Neural cell (in vitro differentiated cells): ENCODE measurements around the gene CAMK2A. TPM values are rescaled to one million over a fixed set of nuclear protein-coding genes. Genes with fewer than 3 reads are reported as not detected.

Source experiments
- H2AFZ ChIP-seq: fragments of 200-600, 300-800 bp; sonication (generic), shearing (Covaris generic); 2 replicates; pipeline ENCODE4 v1.6.0; 2014; ENCODE audit warnings: low read depth, mild to moderate bottlenecking, antibody characterized with exemption, low read length, moderate library complexity
- H3F3A ChIP-seq: fragments of 200-600 bp; shearing (Covaris generic); 2 replicates; pipeline ENCODE4 v1.6.1; 2016; ENCODE audit warnings: mild to moderate bottlenecking, moderate library complexity, mixed read lengths, antibody characterized with exemption, low read length; ENCODE audit not compliant: insufficient read depth, poor library complexity, severe bottlenecking
- H3K27ac ChIP-seq: fragments of 200-600, 300-800 bp; sonication (generic), shearing (Covaris generic); 2 replicates; pipeline ENCODE4 v1.5.1; 2014; ENCODE audit warnings: mild to moderate bottlenecking, low read length, moderate library complexity
- H3K27me3 ChIP-seq: fragments of 300-800, 200-600 bp; sonication (generic), shearing (Covaris generic); 2 replicates; pipeline ENCODE4 v1.6.0; 2014; ENCODE audit warnings: mild to moderate bottlenecking, low read depth, low read length, moderate library complexity; ENCODE audit not compliant: insufficient read depth
- H3K36me3 ChIP-seq: fragments of 300-800, 200-600 bp; sonication (generic), shearing (Covaris generic); 2 replicates; pipeline ENCODE4 v1.5.1; 2014; ENCODE audit warnings: mild to moderate bottlenecking, antibody characterized with exemption, low read length, moderate library complexity; ENCODE audit not compliant: insufficient read depth
- H3K4me2 ChIP-seq: fragments of 300-800, 200-600 bp; sonication (generic), shearing (Covaris generic); 2 replicates; pipeline ENCODE4 v1.6.0; 2014; ENCODE audit warnings: mild to moderate bottlenecking, low read length
- H3K4me3 ChIP-seq: fragments of 300-800, 200-600 bp; sonication (generic), shearing (Covaris generic); 2 replicates; pipeline ENCODE4 v1.5.1; 2014; ENCODE audit warnings: mild to moderate bottlenecking, low read length, moderate library complexity
- H3K79me2 ChIP-seq: fragments of 200-600 bp; shearing (Covaris generic); replicated peaks from 2 replicates; pipeline ENCODE4 v1.6.0; 2014; ENCODE audit warnings: mild to moderate bottlenecking, low read length, moderate library complexity; ENCODE audit not compliant: insufficient read depth
- H3K9ac ChIP-seq: fragments of 300-800, 200-600 bp; sonication (generic), shearing (Covaris generic); 2 replicates; pipeline ENCODE4 v1.6.1; 2016; ENCODE audit warnings: mild to moderate bottlenecking, low read length, mixed read lengths
- H3K9me2 ChIP-seq: fragments of 200-600 bp; shearing (Covaris generic); 2 replicates; pipeline ENCODE4 v1.6.1; 2016; ENCODE audit warnings: mild to moderate bottlenecking, low read length, mixed read lengths; ENCODE audit not compliant: insufficient read depth
- H3K9me3 ChIP-seq: fragments of 200-600, 300-800 bp; sonication (generic), shearing (Covaris generic); 2 replicates; pipeline ENCODE4 v1.6.1; 2016; ENCODE audit warnings: mild to moderate bottlenecking, mixed run types, low read length, moderate library complexity, mixed read lengths
- H4K20me1 ChIP-seq: fragments of 200-600 bp; shearing (Covaris generic); 2 replicates; pipeline ENCODE4 v1.6.1; 2016; ENCODE audit warnings: mild to moderate bottlenecking, mixed run types; ENCODE audit not compliant: insufficient read depth
- CTCF ChIP-seq: fragments of 450-650 bp; IDR thresholded peaks from 2 replicates; pipeline ENCODE4 v1.5.1; 2014; ENCODE audit warnings: antibody characterized with exemption, mild to moderate bottlenecking, moderate library complexity; ENCODE audit not compliant: poor library complexity, severe bottlenecking
- EP300 ChIP-seq: fragments of 450-650 bp; conservative IDR thresholded peaks from 2 replicates; pipeline ENCODE4 v1.6.1; 2014; ENCODE audit warnings: antibody characterized with exemption, mild to moderate bottlenecking, moderate library complexity; ENCODE audit not compliant: poor library complexity, severe bottlenecking
- EZH2 ChIP-seq: fragments of 200-600, 300-800 bp; shearing (Covaris generic), sonication (generic); IDR thresholded peaks from 2 replicates; pipeline ENCODE4 v1.6.1; 2014; ENCODE audit warnings: antibody characterized with exemption, low read length, borderline replicate concordance, mild to moderate bottlenecking; ENCODE audit not compliant: insufficient read depth, poor library complexity, severe bottlenecking
- MXI1 ChIP-seq: fragments of 450-650 bp; conservative IDR thresholded peaks from 2 replicates; pipeline ENCODE4 v1.6.1; 2014; ENCODE audit warnings: antibody characterized with exemption, mild to moderate bottlenecking; ENCODE audit not compliant: poor library complexity, severe bottlenecking
- POLR2AphosphoS5 ChIP-seq: IDR thresholded peaks from 2 replicates; pipeline ENCODE4 v1.6.1; 2012
- RAD21 ChIP-seq: fragments of 450-650 bp; conservative IDR thresholded peaks from 2 replicates; pipeline ENCODE4 v1.6.1; 2014; ENCODE audit warnings: antibody characterized with exemption, mild to moderate bottlenecking, moderate library complexity
- REST ChIP-seq: IDR thresholded peaks from 2 replicates; pipeline ENCODE4 v1.6.1; 2012; ENCODE audit warnings: borderline replicate concordance
- SMC3 ChIP-seq: fragments of 450-650 bp; conservative IDR thresholded peaks from 2 replicates; pipeline ENCODE4 v1.6.1; 2014; ENCODE audit warnings: antibody characterized with exemption, mild to moderate bottlenecking, moderate library complexity; ENCODE audit not compliant: poor library complexity
- TAF1 ChIP-seq: IDR thresholded peaks from 2 replicates; pipeline ENCODE4 v1.6.1; 2012; ENCODE audit warnings: low read depth
- polyA plus RNA-seq: library from polyadenylated mRNA; depleted of rRNA; stranded (reverse); fragments of >200 nt; gene quantifications from 2 replicates; pipeline ENCODE4 v1.2.3, GENCODE V29; 2014

CAMK2A gene
- polyA plus RNA-seq, 1 donor from 2014 or later = 61.7 TPM

GRCh38 chr5:150305095-150305494, 15.5 kb upstream of the CAMK2A start:
- no peak overlapping the region for H3K27ac ChIP-seq
- no peaks in the 10 kb centered on the region for H4K20me1 ChIP-seq
- no peak overlapping the region for H3K9ac ChIP-seq
- no peaks in the 10 kb centered on the region for H3K36me3 ChIP-seq
- H3K4me3 ChIP-seq = no peak overlapping the region
- no peak overlapping the region for H3K4me2 ChIP-seq
- H2AFZ ChIP-seq = no peak overlapping the region
- H3K9me2 ChIP-seq = no peaks in the 10 kb centered on the region
- no peaks in the 10 kb centered on the region for H3K9me3 ChIP-seq
- TF ChIP-seq EZH2 (no peak), RAD21 (no peak), SMC3 (no peak), POLR2AphosphoS5 (no peak), MXI1 (no peak)
- H3K79me2 ChIP-seq = no peaks in the 10 kb centered on the region
- peaks cover 29% of the 10 kb centered on the region for H3K27me3 ChIP-seq
- peaks cover 9% of the 10 kb centered on the region for H3F3A ChIP-seq

- no peaks in the 10 kb centered on the region for H3K9me2 ChIP-seq
- H3F3A ChIP-seq = peaks cover 4% of the 10 kb centered on the region
- peaks cover 29% of the 10 kb centered on the region for H3K27me3 ChIP-seq
- no peak overlapping the region for H3K9ac ChIP-seq
- TF ChIP-seq RAD21 (no peak), REST (no peak), SMC3 (no peak), TAF1 (no peak), MXI1 (no peak), EP300 (no peak), EZH2 (no peak), POLR2AphosphoS5 (no peak), CTCF (no peak)
- H4K20me1 ChIP-seq = no peaks in the 10 kb centered on the region
- H3K27ac ChIP-seq = no peak overlapping the region
- H3K9me3 ChIP-seq = no peaks in the 10 kb centered on the region
- H3K4me2 ChIP-seq = no peak overlapping the region
- H3K36me3 ChIP-seq = no peaks in the 10 kb centered on the region
- no peak overlapping the region for H2AFZ ChIP-seq
- H3K79me2 ChIP-seq = no peaks in the 10 kb centered on the region
- H3K4me3 ChIP-seq = no peak overlapping the region
These were observed 15.0 kb upstream of the CAMK2A start for GRCh38 chr5:150304481-150305081.
